Peyer's patch (tissue), 4 donors: Measurements from ENCODE around the gene CHRDL2. TPM values are rescaled to one million over a fixed set of nuclear protein-coding genes. Genes with fewer than 3 reads are reported as not detected.

Experiments used
- DNase-seq, 3 donors: peaks; one replicate each; pipeline ENCODE4 v3.0.0-alpha.2; 2017 to 2019
- H3K27ac ChIP-seq, 4 donors: fragments of 200-600 bp; sonication (generic); one replicate each; pipeline ENCODE4 v1.5.1; 2016 to 2019
- H3K27me3 ChIP-seq, 2 donors: fragments of 200-600 bp; sonication (generic); one replicate each; pipeline ENCODE4 v1.5.1; 2019
- H3K36me3 ChIP-seq, 3 donors: fragments of 200-600 bp; sonication (generic); one replicate each; pipeline ENCODE4 v1.5.1; 2016 to 2019
- H3K4me1 ChIP-seq, 4 donors: fragments of 200-600 bp; sonication (generic); one replicate each; pipeline ENCODE4 v1.5.1; 2016 to 2019
- H3K4me3 ChIP-seq, 4 donors: fragments of 200-600 bp; sonication (generic); 1 replicate in 3 of 4; 2 replicates in 1 of 4; pipeline ENCODE4 v1.5.1; 2016 to 2019; ENCODE audit warnings: mild to moderate bottlenecking in 1 of 4
- H3K9me3 ChIP-seq, 4 donors: fragments of 200-600 bp; sonication (generic); one replicate each; pipeline ENCODE4 v1.5.1; 2016 to 2019; ENCODE audit warnings: mild to moderate bottlenecking in 1 of 4
- CTCF ChIP-seq, 6 experiments: fragments of 450-650 bp in 4 of 6; fragments of 200-600 bp in 2 of 6; sonication (generic) in 1 of 6; IDR thresholded peaks; one replicate each; pipeline ENCODE4 v1.5.1; 2017 to 2019; ENCODE audit warnings: antibody characterized with exemption in 6 of 6, mild to moderate bottlenecking in 3 of 6, moderate library complexity in 1 of 6
- POLR2A ChIP-seq, 2 donors: fragments of 450-650 bp; IDR thresholded peaks; one replicate each; pipeline ENCODE4 v1.5.1; 2017; ENCODE audit warnings: antibody characterized with exemption in 2 of 2, mild to moderate bottlenecking in 2 of 2, moderate library complexity in 2 of 2
- total RNA-seq, 4 donors: library from RNA; depleted of rRNA; stranded (reverse); fragments of >200 nt; gene quantifications; one replicate each; pipeline ENCODE4 v1.1.0, GENCODE V29; 2016

CHRDL2 gene
- total RNA-seq, 4 donors from 2014 or later, result not detected

DNA sequence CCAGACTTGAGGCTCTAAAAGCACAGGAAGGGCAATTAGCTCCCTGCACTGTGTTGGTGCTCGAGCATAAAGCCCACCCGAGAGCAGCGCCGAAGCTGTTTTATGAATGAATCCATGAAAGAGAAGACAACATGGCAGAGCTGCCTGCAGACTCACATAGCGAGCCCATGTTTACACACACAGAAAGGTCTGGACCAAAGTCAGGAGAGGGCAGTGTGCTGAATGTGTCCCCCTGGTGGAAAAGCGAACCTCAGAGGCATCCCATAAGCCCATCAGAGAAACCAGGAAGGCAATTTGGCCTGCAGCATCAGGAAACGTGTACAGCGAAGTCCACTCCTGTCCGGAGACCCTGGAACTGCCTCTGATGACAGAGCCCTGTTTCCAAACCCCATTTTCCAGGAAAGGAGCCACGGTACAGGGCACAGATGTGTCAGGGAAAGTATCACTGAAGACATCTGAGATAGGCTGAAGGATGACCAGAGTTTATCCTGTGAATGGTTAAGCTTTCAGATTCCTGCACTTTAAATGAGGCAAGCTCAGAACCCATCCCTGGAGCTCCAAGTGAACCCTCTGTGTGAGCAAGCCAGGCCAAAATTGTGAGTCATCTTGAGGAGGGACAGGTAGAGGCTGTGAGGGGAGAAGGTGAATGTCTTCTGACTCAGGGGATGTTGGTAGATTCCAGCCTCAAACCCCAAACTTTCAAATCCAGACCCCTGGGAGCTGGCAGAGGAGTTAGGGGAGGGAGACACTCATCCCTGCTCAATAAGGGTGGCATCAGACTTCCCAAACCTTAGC is 36.9 kb downstream of the CHRDL2 start:
- H3K4me3 ChIP-seq, result no peak overlapping the region
- TF ChIP-seq CTCF (IDR thresholded peaks at IDR 0.05), result no peak
- no peak for TF ChIP-seq POLR2A (IDR thresholded peaks at IDR 0.05)
- peaks cover 0 to 15% (median 0%) of the 10 kb centered on the region in 4 donors for H3K4me1 ChIP-seq
- H3K9me3 ChIP-seq, result no peaks in the 10 kb centered on the region
- no peak for DNase-seq
- H3K27ac ChIP-seq, result no peak overlapping the region
- H3K36me3 ChIP-seq, result no peaks in the 10 kb centered on the region
- no peaks in the 10 kb centered on the region for H3K27me3 ChIP-seq

DNA sequence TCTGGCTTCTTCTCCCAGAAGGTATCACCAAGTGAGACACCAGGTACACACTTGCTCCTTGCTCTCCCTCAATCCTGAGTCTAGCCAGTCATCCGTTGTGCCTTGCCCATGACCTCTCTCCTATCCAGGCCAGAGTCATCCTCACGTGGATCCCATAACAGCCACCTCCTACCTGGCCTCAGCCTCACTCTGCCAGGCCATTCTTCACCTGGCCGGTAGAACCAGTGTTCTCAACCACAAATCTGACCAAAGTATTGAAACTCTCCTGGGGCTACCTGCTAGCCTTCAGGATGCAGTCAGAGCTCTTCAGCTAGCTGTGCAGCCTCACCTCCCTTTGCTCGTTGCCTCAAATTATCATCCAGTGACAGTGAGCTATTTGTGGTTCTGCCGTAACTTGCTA is 37.7 kb downstream of the CHRDL2 start:
- H3K4me1 ChIP-seq, result peaks cover 0 to 15% (median 0%) of the 10 kb centered on the region in 4 donors
- no peaks in the 10 kb centered on the region for H3K36me3 ChIP-seq
- no peak for DNase-seq
- no peak overlapping the region for H3K4me3 ChIP-seq
- H3K27ac ChIP-seq, result no peak overlapping the region
- H3K9me3 ChIP-seq, result no peaks in the 10 kb centered on the region
- TF ChIP-seq CTCF (IDR thresholded peaks at IDR 0.05) (no peak), POLR2A (IDR thresholded peaks at IDR 0.05) (no peak)
- H3K27me3 ChIP-seq, result no peaks in the 10 kb centered on the region

GRCh38 chr11:74691755-74692154 is 39.5 kb downstream of the CHRDL2 start:
- TF ChIP-seq POLR2A (IDR thresholded peaks at IDR 0.05) (no peak), CTCF (IDR thresholded peaks at IDR 0.05) (no peak)
- Histone ChIP-seq H3K27me3 (no peaks in the 10 kb centered on the region), H3K4me3 (no peak overlapping the region), H3K36me3 (no peaks in the 10 kb centered on the region), H3K4me1 (peaks cover 0 to 10% (median 0%) of the 10 kb centered on the region in 4 donors), H3K9me3 (no peaks in the 10 kb centered on the region), H3K27ac (no peak overlapping the region)
- no peak for DNase-seq

DNA sequence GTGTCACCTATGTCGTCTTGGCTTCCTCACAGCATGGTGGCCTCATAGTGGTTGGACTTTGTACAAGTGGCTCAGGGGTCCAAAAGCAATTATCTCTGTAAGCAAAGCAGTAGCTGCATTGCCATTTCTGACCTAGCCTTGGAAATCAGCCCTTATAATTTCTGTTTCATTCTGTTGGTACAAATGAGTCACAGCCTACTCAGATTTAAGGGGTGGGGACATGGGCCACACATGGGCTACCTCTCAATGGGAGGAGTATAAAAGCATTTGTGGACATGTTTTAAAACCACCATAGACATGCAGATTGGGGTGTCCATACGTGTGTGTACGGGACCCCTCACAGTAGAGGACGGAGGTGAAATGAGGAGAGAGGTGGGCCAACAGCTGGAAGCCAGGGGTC is 41.6 kb downstream of the CHRDL2 start:
- DNase-seq, result no peak
- no peaks in the 10 kb centered on the region for H3K4me1 ChIP-seq
- H3K9me3 ChIP-seq, result no peaks in the 10 kb centered on the region
- no peak for TF ChIP-seq CTCF (IDR thresholded peaks at IDR 0.05)
- TF ChIP-seq POLR2A (IDR thresholded peaks at IDR 0.05), result no peak
- H3K27ac ChIP-seq, result no peak overlapping the region
- no peaks in the 10 kb centered on the region for H3K27me3 ChIP-seq
- H3K36me3 ChIP-seq, result no peaks in the 10 kb centered on the region
- H3K4me3 ChIP-seq, result no peak overlapping the region

- no peak overlapping the region for H3K27ac ChIP-seq
- no peaks in the 10 kb centered on the region for H3K27me3 ChIP-seq
- no peak for DNase-seq
- H3K4me1 ChIP-seq, result peaks cover 0 to 13% (median 0%) of the 10 kb centered on the region in 4 donors
- no peaks in the 10 kb centered on the region for H3K36me3 ChIP-seq
- TF ChIP-seq CTCF (IDR thresholded peaks at IDR 0.05) (no peak), POLR2A (IDR thresholded peaks at IDR 0.05) (no peak)
- no peak overlapping the region for H3K4me3 ChIP-seq
- H3K9me3 ChIP-seq, result no peaks in the 10 kb centered on the region
Measured at GRCh38 chr11:74687237-74688023, 43.8 kb downstream of the CHRDL2 start.
